HCT116 (cell line): ENCODE data around the gene GUCA2A.

Source experiments
- EZH2 ChIP-seq: fragments of 200-600 bp; sonication (generic); IDR thresholded peaks from 2 replicates; pipeline ENCODE4 v1.6.1; 2017; ENCODE audit warnings: antibody characterized with exemption, mixed run types
- POLR2A ChIP-seq: IDR thresholded peaks from 2 replicates; pipeline ENCODE4 v1.7.0; 2011; ENCODE audit warnings: borderline replicate concordance; ENCODE audit not compliant: insufficient read depth, insufficient read length; ENCODE audit errors: extremely low read depth
- SP1 ChIP-seq: IDR thresholded peaks from 2 replicates; pipeline ENCODE4 v1.6.1; 2012; ENCODE audit warnings: low read depth
- YY1 ChIP-seq: IDR thresholded peaks from 2 replicates; pipeline ENCODE4 v1.6.1; 2011; ENCODE audit warnings: low read length, low read depth, moderate library complexity, mild to moderate bottlenecking; ENCODE audit not compliant: insufficient replicate concordance; ENCODE audit errors: extremely low read depth
- ZFX ChIP-seq: fragments of 450-650 bp; IDR thresholded peaks from 2 replicates; pipeline ENCODE4 v1.6.1; 2017
- TF ChIP-seq, protein P1 (sequence below): IDR thresholded peaks from 2 replicates; pipeline ENCODE4 v1.6.1; 2012; ENCODE audit warnings: low read depth
- TF ChIP-seq, protein P2 (sequence below), 3 experiments: fragments of 200-600 bp in 1 of 3; sonication (generic) in 1 of 3; IDR thresholded peaks in 2 of 3; conservative IDR thresholded peaks in 1 of 3; 2 replicates each; pipeline ENCODE4 v1.5.1; 2012 to 2017; ENCODE audit warnings: low read depth in 2 of 3, low read length in 2 of 3, antibody characterized with exemption in 1 of 3, borderline replicate concordance in 1 of 3, control low read depth in 1 of 3, mild to moderate bottlenecking in 1 of 3, mixed read lengths in 1 of 3, mixed run types in 1 of 3, moderate library complexity in 1 of 3; ENCODE audit not compliant: insufficient read depth in 1 of 3

DNA sequence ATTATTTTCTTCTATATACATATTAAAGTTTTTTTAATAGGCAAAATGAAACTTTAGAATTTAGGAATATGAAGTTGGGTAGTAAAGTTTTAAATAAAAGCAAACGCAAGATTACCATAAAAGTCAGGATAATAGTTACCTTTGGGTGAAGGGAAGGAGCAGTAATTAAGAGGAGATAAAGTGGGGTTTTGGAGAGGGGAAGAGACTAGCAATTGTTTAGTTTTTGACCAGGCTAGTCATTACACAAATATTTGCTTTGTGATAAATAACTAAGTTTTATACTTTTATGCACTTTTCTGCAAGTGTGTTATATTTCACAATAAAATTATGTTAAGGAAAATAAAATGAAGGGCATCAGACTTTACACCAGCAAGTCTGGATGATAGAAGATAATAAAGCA lies 39.0 kb downstream of the GUCA2A start:
- TF ChIP-seq, protein P1, sequence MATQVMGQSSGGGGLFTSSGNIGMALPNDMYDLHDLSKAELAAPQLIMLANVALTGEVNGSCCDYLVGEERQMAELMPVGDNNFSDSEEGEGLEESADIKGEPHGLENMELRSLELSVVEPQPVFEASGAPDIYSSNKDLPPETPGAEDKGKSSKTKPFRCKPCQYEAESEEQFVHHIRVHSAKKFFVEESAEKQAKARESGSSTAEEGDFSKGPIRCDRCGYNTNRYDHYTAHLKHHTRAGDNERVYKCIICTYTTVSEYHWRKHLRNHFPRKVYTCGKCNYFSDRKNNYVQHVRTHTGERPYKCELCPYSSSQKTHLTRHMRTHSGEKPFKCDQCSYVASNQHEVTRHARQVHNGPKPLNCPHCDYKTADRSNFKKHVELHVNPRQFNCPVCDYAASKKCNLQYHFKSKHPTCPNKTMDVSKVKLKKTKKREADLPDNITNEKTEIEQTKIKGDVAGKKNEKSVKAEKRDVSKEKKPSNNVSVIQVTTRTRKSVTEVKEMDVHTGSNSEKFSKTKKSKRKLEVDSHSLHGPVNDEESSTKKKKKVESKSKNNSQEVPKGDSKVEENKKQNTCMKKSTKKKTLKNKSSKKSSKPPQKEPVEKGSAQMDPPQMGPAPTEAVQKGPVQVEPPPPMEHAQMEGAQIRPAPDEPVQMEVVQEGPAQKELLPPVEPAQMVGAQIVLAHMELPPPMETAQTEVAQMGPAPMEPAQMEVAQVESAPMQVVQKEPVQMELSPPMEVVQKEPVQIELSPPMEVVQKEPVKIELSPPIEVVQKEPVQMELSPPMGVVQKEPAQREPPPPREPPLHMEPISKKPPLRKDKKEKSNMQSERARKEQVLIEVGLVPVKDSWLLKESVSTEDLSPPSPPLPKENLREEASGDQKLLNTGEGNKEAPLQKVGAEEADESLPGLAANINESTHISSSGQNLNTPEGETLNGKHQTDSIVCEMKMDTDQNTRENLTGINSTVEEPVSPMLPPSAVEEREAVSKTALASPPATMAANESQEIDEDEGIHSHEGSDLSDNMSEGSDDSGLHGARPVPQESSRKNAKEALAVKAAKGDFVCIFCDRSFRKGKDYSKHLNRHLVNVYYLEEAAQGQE: no peak
- TF ChIP-seq, protein P2, sequence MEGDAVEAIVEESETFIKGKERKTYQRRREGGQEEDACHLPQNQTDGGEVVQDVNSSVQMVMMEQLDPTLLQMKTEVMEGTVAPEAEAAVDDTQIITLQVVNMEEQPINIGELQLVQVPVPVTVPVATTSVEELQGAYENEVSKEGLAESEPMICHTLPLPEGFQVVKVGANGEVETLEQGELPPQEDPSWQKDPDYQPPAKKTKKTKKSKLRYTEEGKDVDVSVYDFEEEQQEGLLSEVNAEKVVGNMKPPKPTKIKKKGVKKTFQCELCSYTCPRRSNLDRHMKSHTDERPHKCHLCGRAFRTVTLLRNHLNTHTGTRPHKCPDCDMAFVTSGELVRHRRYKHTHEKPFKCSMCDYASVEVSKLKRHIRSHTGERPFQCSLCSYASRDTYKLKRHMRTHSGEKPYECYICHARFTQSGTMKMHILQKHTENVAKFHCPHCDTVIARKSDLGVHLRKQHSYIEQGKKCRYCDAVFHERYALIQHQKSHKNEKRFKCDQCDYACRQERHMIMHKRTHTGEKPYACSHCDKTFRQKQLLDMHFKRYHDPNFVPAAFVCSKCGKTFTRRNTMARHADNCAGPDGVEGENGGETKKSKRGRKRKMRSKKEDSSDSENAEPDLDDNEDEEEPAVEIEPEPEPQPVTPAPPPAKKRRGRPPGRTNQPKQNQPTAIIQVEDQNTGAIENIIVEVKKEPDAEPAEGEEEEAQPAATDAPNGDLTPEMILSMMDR (IDR thresholded peaks at IDR 0.05 in 2 of 3, conservative IDR thresholded peaks at IDR 0.05 in 1 of 3; ENCODE audit: borderline replicate concordance in 1 of 3, insufficient read depth in 1 of 3, low read depth in 2 of 3, low read length in 2 of 3): no peak
- TF ChIP-seq EZH2 (no peak), ZFX (no peak), POLR2A (no peak), SP1 (no peak), YY1 (no peak)
